Measurements from ENCODE around the gene TMEM109.

Gene TMEM109

GRCh38 chr11:60946601-60947264 is 32.8 kb downstream of the TMEM109 start:
- Mint-ChIP-seq H3K4me3 (no peak overlapping the region), H3K9me3 (no peaks in the 10 kb centered on the region), H3K4me1 (ENCODE audit: low read depth) (peaks cover 19% of the 10 kb centered on the region), H3K36me3 (ENCODE audit: low read depth) (peaks cover 5% of the 10 kb centered on the region), H3K27me3 (no peaks in the 10 kb centered on the region), H3K27ac (no peak overlapping the region)

DNA sequence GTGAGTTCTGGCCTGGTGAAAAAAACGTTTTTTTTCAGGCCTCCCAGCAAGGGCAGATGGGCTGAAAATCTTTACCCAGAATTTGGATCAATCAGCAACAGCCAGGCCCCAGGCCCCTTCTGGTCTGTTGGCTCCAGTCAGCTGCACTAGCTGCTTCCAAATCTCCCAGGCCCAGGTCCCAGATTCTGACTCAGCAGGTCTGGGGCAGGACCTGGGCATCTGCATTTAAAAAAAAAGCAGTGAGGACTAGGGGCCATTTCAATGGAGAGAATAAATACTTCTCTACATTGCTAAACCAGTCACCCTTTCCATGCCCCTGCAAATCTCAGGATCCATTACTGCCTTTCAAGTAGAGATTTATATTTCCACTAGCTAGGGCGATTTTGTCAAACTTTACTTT is 33.7 kb downstream of the TMEM109 start:
- H3K27me3 Mint-ChIP-seq = peaks cover 4% of the 10 kb centered on the region
- no peak overlapping the region for H3K27ac Mint-ChIP-seq
- H3K36me3 Mint-ChIP-seq (ENCODE audit: low read depth) = peaks cover 5% of the 10 kb centered on the region
- no peaks in the 10 kb centered on the region for H3K9me3 Mint-ChIP-seq
- peaks cover 29% of the 10 kb centered on the region for H3K4me1 Mint-ChIP-seq (ENCODE audit: low read depth)
- H3K4me3 Mint-ChIP-seq = no peak overlapping the region

DNA sequence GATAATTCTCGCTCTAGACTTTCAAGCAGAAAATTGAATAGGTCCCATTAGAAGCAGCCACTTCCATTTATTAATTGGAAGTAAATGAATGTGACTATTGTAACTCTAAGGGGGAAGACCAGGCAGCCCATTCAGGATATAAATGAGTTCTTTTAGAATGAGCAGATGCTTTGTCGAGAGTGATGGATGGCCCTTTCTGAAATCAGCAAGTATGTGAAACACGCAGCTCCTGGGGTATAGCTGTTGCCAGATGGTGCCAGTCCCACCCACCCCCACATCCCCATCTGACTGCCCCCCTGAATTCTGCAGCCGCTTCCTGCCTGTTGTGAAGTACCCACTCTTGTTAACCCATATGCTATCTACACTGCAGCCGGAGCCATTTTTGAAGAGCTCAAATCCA is 34.3 kb downstream of the TMEM109 start:
- H3K4me1 Mint-ChIP-seq (ENCODE audit: low read depth) = peaks cover 34% of the 10 kb centered on the region
- no peaks in the 10 kb centered on the region for H3K9me3 Mint-ChIP-seq
- no peak overlapping the region for H3K4me3 Mint-ChIP-seq
- no peak overlapping the region for H3K27ac Mint-ChIP-seq
- peaks cover 4% of the 10 kb centered on the region for H3K27me3 Mint-ChIP-seq
- H3K36me3 Mint-ChIP-seq (ENCODE audit: low read depth) = peaks cover 5% of the 10 kb centered on the region

DNA sequence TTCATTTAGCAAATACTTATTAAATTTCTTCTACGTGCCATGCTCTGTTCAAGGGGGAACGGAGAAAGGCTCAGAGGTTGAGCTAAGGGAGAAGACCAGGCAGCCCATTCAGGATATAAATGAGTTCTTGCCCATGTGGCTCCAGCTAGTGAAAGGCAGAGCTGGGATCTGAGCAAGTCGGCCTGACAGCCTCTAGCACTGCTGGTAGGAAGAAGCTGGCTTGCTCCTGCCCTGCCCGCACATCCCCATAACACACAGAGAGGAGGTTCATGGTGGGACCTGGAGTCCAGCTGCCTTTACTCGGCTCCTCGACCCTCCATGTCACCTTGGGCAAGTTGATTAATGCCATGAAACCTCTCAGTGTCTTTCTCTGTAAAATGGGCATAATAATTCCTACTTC is 36.1 kb downstream of the TMEM109 start:
- Mint-ChIP-seq H3K9me3 (no peaks in the 10 kb centered on the region), H3K4me3 (peak overlapping the region; percentile 58), H3K36me3 (ENCODE audit: low read depth) (no peaks in the 10 kb centered on the region), H3K27ac (peak overlapping the region; percentile 26), H3K4me1 (ENCODE audit: low read depth) (peaks cover 33% of the 10 kb centered on the region), H3K27me3 (peaks cover 4% of the 10 kb centered on the region)

GRCh38 chr11:60950933-60951605 is 37.1 kb downstream of the TMEM109 start:
- no peak overlapping the region for H3K27ac Mint-ChIP-seq

GRCh38 chr11:60951606-60951903 is 37.6 kb downstream of the TMEM109 start:
- no peaks in the 10 kb centered on the region for H3K36me3 Mint-ChIP-seq (ENCODE audit: low read depth)
- H3K4me1 Mint-ChIP-seq (ENCODE audit: low read depth) = peaks cover 33% of the 10 kb centered on the region
- no peaks in the 10 kb centered on the region for H3K9me3 Mint-ChIP-seq
- peak overlapping the region; percentile 72 for H3K27ac Mint-ChIP-seq
- peak overlapping the region; percentile 72 for H3K4me3 Mint-ChIP-seq
- H3K27me3 Mint-ChIP-seq = peaks cover 4% of the 10 kb centered on the region

More at GRCh38 chr11:60950933-60951605, 37.1 kb downstream of the TMEM109 start:
- peaks cover 33% of the 10 kb centered on the region for H3K4me1 Mint-ChIP-seq (ENCODE audit: low read depth)
- no peaks in the 10 kb centered on the region for H3K9me3 Mint-ChIP-seq
- no peaks in the 10 kb centered on the region for H3K36me3 Mint-ChIP-seq (ENCODE audit: low read depth)
- H3K4me3 Mint-ChIP-seq = peak overlapping the region; percentile 72
- H3K27me3 Mint-ChIP-seq = peaks cover 4% of the 10 kb centered on the region

DNA sequence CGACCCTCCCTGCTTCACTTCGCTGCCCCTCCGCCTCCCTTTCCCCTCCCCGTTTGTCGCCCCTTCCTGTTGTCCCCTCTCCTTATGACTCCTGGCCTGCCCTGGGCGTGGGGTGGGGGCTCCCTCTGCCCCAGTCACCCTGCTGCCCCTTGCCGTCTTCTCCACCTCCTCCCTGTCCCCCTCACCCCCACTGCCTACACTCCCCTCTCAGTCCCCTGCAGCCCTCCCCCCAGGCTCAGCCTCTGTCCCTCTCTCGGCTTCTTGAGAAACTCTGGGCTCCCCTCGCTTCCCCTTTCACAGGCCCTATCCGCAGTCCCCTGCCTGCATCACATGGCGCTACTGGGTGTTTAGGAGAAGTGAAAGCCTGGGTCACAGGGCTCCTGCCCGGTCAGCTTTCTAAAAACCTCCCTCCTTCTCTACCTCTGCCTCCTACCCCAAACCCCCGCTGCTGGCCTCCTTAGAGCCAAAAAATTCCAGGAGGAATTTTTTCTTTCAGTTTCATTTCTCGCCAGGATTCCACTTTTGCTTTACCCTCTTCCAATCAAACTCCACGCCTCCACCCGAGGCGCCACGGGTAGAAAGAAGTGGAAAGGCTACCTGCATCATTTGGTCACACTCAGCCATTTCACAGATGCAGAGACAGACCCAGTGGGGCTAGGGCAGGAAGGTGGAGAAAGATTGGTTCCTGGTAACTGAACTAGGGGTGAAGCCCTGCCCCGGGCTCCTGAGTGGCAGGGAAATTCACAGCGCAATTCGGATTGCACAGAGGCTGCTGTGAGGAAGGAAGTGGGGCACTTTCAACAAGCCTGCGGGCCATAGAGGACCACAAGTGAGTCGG is 38.2 kb downstream of the TMEM109 start, which contains the start of gene SLC15A3:
Gene SLC15A3 (minus strand): TSS at position 273 of the 838 bp plus-strand sequence. CDS start 625 bp downstream, outside the sequence.
- Mint-ChIP-seq H3K36me3 (ENCODE audit: low read depth) (no peaks in the 10 kb centered on the region), H3K27ac (peak within 1 kb of the TSS; percentile 72), H3K4me1 (ENCODE audit: low read depth) (peaks cover 33% of the 10 kb centered on the region), H3K9me3 (no peaks in the 10 kb centered on the region), H3K27me3 (peaks cover 4% of the 10 kb centered on the region), H3K4me3 (peak within 1 kb of the TSS; percentile 72)

DNA sequence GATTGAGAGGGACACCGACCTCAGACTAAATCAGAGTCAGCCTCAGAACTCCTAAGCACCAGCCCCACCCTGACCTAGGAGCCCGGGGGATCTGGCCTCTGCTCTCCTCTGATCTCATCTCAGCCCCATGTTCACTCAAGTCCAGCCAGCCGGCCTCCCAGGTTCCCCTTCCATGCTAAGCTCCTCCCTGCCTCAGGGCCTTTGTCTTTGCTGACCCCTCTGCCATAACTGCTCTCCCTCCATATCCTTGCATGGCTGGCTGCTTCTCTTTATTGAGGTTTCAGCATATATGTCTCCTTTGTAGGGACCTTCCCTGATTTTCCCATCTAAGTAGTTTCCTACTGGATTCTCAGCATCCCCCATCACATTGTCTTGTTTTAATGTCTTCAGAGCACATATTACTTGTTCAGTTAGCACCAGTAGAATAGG is 38.8 kb downstream of the TMEM109 start:
- Mint-ChIP-seq H3K27me3 (peaks cover 4% of the 10 kb centered on the region), H3K4me3 (peak overlapping the region; percentile 72), H3K9me3 (no peaks in the 10 kb centered on the region), H3K36me3 (ENCODE audit: low read depth) (no peaks in the 10 kb centered on the region), H3K27ac (peak overlapping the region; percentile 72), H3K4me1 (ENCODE audit: low read depth) (peaks cover 33% of the 10 kb centered on the region)

DNA sequence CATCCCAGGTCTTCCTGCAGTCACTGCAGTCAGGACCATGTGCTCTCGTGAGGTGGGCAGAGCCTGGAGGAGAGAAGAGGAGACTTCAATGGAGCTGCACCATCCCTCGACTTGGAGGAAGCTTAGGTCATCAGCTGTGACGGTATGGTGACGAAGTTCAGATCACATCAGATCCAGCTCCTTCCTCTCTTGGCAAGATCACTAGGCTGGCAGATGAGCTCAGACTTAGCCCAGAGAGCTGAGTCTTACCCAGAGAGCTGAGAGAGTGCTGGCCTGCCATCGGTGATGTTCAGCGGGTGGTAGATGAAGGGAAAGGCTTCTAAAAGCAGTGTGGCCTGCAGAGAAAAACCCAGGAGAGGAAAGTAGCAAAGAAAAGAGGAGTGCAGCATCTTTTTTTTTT is 39.8 kb downstream of the TMEM109 start:
- Mint-ChIP-seq H3K9me3 (no peaks in the 10 kb centered on the region), H3K27me3 (peaks cover 4% of the 10 kb centered on the region), H3K4me1 (ENCODE audit: low read depth) (peaks cover 28% of the 10 kb centered on the region), H3K4me3 (no peak overlapping the region), H3K36me3 (ENCODE audit: low read depth) (no peaks in the 10 kb centered on the region), H3K27ac (no peak overlapping the region)

DNA sequence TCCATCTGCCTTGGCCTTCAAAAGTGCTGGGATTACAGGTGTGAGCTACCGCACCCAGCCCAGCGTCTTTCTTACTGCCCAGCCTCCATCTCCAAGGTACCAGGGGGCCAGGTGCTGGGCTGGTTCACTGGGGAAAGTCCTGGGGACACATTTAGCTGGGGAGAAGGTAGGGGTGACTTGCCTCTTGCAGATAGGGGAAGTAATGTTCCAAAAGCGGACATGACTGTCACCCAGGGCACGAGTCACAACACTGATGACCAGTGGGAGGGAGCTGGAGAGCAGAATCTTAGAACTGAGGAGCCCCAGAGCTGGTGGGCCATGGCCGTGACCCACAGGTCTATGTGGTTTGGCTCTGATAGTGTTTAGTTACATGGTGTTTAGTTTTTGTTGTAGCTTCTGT is 40.5 kb downstream of the TMEM109 start:
- Mint-ChIP-seq H3K4me1 (ENCODE audit: low read depth) (peaks cover 28% of the 10 kb centered on the region), H3K27ac (no peak overlapping the region), H3K27me3 (peaks cover 4% of the 10 kb centered on the region), H3K9me3 (no peaks in the 10 kb centered on the region), H3K4me3 (no peak overlapping the region), H3K36me3 (ENCODE audit: low read depth) (no peaks in the 10 kb centered on the region)

DNA sequence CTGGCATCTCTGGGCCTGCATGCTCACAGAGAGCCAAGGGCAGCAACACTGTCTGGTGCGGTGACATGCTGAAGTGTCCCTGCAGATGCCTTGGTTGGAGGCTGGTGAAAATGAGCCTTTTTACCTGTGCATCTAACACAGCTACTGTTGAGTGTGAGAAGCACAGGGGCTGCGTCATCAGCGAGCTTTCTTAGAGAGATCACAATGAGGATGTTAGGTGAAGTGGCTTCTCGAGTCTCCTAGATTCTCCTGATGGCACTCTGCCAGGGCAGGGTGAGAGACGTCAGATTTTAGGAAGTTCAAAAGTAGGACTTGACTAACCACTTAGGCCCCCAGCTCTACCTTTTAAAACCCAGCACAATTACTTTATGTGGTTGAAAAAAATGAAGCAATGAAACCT is 41.6 kb downstream of the TMEM109 start:
- Mint-ChIP-seq H3K36me3 (ENCODE audit: low read depth) (no peaks in the 10 kb centered on the region), H3K9me3 (no peaks in the 10 kb centered on the region), H3K27ac (no peak overlapping the region), H3K27me3 (peaks cover 4% of the 10 kb centered on the region), H3K4me3 (no peak overlapping the region), H3K4me1 (ENCODE audit: low read depth) (peaks cover 23% of the 10 kb centered on the region)

- H3K9me3 Mint-ChIP-seq = no peaks in the 10 kb centered on the region
- peaks cover 11% of the 10 kb centered on the region for H3K27me3 Mint-ChIP-seq
- no peaks in the 10 kb centered on the region for H3K36me3 Mint-ChIP-seq (ENCODE audit: low read depth)
- no peak overlapping the region for H3K4me3 Mint-ChIP-seq
- no peak overlapping the region for H3K27ac Mint-ChIP-seq
- peaks cover 16% of the 10 kb centered on the region for H3K4me1 Mint-ChIP-seq (ENCODE audit: low read depth)
Measured at GRCh38 chr11:60957188-60957587, 43.2 kb downstream of the TMEM109 start.

GRCh38 chr11:60959431-60959830 is 45.5 kb downstream of the TMEM109 start:
- Mint-ChIP-seq H3K36me3 (ENCODE audit: low read depth) (no peaks in the 10 kb centered on the region), H3K9me3 (no peaks in the 10 kb centered on the region), H3K4me3 (no peak overlapping the region), H3K27ac (no peak overlapping the region), H3K4me1 (ENCODE audit: low read depth) (no peaks in the 10 kb centered on the region), H3K27me3 (peaks cover 12% of the 10 kb centered on the region)

- H3K36me3 Mint-ChIP-seq (ENCODE audit: low read depth) = no peaks in the 10 kb centered on the region
- H3K9me3 Mint-ChIP-seq = no peaks in the 10 kb centered on the region
- no peak overlapping the region for H3K4me3 Mint-ChIP-seq
- H3K27ac Mint-ChIP-seq = no peak overlapping the region
- H3K27me3 Mint-ChIP-seq = peaks cover 12% of the 10 kb centered on the region
- H3K4me1 Mint-ChIP-seq (ENCODE audit: low read depth) = no peaks in the 10 kb centered on the region
Measured at GRCh38 chr11:60960405-60960804, 46.4 kb downstream of the TMEM109 start.

- H3K27ac Mint-ChIP-seq = no peak overlapping the region
- H3K4me3 Mint-ChIP-seq = no peak overlapping the region
- peaks cover 12% of the 10 kb centered on the region for H3K27me3 Mint-ChIP-seq
- no peaks in the 10 kb centered on the region for H3K9me3 Mint-ChIP-seq
- H3K36me3 Mint-ChIP-seq (ENCODE audit: low read depth) = no peaks in the 10 kb centered on the region
- H3K4me1 Mint-ChIP-seq (ENCODE audit: low read depth) = no peaks in the 10 kb centered on the region
Measured at GRCh38 chr11:60964801-60965200, 50.8 kb downstream of the TMEM109 start.

All from stimulated activated naive CD8-positive, alpha-beta T cell treated with anti-CD3 and anti-CD28 coated beads, Interleukin-15, Interleukin-2, amounts not matched to agents 100 ng/mL and 50 ng/mL, for 24 hours (primary cell).